GM12875 (cell line): ENCODE measurements around the gene NAGK.

Experiments used
- H3K4me3 ChIP-seq: one replicate; pipeline ENCODE4 v1.5.1; 2011; ENCODE audit warnings: low read depth, low read length, control low read depth
- TF ChIP-seq, protein P1 (sequence below): IDR thresholded peaks from 2 replicates; pipeline ENCODE4 v1.5.1; 2011; ENCODE audit warnings: low read depth, mild to moderate bottlenecking, control low read depth, inconsistent platforms, low read length, moderate library complexity, borderline replicate concordance; ENCODE audit not compliant: insufficient read depth

NAGK gene

GRCh38 chr2:71117063-71117462, 48.6 kb downstream of the NAGK start:
- TF ChIP-seq, protein P1, sequence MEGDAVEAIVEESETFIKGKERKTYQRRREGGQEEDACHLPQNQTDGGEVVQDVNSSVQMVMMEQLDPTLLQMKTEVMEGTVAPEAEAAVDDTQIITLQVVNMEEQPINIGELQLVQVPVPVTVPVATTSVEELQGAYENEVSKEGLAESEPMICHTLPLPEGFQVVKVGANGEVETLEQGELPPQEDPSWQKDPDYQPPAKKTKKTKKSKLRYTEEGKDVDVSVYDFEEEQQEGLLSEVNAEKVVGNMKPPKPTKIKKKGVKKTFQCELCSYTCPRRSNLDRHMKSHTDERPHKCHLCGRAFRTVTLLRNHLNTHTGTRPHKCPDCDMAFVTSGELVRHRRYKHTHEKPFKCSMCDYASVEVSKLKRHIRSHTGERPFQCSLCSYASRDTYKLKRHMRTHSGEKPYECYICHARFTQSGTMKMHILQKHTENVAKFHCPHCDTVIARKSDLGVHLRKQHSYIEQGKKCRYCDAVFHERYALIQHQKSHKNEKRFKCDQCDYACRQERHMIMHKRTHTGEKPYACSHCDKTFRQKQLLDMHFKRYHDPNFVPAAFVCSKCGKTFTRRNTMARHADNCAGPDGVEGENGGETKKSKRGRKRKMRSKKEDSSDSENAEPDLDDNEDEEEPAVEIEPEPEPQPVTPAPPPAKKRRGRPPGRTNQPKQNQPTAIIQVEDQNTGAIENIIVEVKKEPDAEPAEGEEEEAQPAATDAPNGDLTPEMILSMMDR, result no peak
- no peak overlapping the region for H3K4me3 ChIP-seq

DNA sequence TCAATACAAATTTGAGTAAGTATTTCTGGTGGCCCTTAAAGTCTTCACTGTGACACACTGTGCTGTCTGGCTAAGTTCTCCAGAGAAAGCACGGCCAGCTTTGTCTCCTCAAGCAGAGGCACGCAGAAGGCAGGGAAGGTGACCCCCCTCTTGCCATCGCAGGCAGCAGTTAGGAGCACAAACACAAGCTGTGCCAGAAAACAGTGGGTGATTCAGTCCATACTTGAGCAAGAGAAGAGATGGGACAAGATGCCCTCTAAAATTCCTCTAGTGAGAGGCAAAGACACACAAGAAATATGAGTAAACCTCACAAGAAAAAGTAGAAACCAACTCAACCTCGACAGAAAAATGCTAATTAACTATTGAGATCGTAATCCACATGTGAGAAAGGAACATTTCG, 51.7 kb downstream of the NAGK start:
- H3K4me3 ChIP-seq, result no peak overlapping the region
- TF ChIP-seq, protein P1, result no peak

- TF ChIP-seq, protein P1, result no peak
- no peak overlapping the region for H3K4me3 ChIP-seq
These were observed 53.0 kb downstream of the NAGK start for GRCh38 chr2:71121479-71121878.

DNA sequence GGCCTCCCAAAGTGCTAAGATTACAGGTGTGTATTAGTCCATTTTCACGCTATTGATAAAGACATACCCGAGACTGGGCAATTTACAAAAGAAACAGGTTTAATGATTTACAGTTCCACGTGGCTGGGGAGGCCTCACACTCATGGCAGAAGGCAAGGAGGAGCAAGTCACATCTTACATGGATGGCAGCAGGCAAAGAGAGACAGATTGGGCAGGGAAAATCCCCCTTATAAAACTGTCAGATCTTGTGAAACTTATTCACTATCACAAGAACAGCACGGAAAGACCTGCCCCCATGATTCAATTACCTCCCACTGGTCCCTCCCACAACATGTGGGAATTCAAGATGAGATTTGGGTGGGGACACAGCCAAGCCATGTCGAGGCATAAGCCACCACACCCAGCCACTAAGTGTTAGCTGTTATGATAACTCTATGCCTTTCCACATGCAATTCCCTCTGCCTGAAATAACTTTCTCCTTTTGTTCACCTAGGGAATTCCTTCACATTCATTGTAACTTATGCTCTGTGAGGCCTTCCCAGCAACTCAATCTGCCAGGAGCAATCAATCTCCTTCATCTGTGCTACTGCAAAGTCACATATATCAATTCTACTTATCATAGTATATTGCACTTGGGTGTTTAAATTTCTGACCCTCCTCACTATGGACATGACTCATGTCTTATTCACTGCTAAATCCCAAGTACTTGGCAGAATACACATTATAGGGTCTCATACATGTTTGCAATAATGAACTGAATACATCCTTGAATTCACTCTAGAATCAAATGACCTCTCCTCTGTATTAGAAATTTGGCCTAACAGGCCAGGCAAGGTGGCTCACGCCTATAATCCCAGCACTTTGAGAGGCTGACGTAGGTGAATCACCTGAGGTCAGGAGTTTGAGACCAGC, 54.2 kb downstream of the NAGK start:
- no peak overlapping the region for H3K4me3 ChIP-seq
- TF ChIP-seq, protein P1, result no peak

DNA sequence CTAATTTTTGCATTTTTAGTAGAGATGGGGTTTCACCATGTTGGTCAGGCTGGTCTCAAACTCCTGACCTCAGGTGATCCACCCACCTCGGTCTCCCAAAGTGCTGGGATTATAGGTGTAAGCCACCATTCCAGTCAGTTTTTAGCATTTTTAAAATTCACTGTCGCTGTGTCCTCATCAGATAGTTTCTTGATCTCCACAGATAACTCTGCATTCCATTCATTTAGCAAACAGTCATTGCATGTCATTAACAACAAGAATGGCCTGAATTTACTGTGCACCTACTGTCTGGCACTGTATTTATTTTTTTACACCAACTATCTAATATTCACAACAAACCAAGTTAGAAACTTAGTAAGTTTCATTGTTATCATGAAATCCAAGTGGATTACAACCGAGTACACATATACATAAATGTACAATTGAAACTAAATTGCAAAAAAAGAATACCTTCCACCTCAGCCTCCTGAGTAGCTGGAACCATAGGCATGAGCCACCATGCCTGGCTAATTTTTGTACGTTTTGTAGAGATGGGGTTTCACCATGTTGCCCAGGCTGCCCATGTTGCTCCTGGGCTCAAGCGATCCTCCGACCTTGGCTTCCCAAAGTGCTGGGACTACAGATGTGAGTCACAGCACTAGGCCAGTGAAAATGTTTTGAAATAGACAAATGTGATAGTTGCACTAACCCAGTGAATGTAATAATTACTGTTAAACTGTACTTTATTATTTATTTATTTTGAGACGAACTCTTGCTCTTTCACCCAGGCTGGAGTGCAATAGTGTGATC, 57.3 kb downstream of the NAGK start:
- TF ChIP-seq, protein P1, result no peak
- H3K4me3 ChIP-seq, result no peak overlapping the region

DNA sequence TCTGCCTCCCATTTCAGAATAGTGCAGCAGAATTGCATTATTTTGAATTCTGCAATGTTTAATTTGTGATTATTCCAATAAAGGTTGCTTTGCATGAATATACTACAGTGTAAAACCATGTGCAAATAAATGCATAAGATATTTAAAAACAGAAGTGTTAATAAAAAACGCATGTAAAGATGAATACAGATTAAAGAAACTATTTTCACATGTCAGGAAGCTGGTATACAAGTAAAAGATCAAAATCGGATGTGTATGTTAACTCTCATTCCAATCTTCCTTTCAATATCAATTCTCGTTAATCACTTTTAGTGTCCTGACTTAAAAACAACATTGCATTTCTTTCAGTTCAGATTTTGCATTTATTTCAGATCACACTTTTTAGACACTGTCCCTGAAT, 58.5 kb downstream of the NAGK start:
- no peak overlapping the region for H3K4me3 ChIP-seq

More for the DNA sequence above, 58.5 kb downstream of the NAGK start:
- TF ChIP-seq, protein P1, result no peak
